Measurements from ENCODE around the gene C2orf49.

DNA sequence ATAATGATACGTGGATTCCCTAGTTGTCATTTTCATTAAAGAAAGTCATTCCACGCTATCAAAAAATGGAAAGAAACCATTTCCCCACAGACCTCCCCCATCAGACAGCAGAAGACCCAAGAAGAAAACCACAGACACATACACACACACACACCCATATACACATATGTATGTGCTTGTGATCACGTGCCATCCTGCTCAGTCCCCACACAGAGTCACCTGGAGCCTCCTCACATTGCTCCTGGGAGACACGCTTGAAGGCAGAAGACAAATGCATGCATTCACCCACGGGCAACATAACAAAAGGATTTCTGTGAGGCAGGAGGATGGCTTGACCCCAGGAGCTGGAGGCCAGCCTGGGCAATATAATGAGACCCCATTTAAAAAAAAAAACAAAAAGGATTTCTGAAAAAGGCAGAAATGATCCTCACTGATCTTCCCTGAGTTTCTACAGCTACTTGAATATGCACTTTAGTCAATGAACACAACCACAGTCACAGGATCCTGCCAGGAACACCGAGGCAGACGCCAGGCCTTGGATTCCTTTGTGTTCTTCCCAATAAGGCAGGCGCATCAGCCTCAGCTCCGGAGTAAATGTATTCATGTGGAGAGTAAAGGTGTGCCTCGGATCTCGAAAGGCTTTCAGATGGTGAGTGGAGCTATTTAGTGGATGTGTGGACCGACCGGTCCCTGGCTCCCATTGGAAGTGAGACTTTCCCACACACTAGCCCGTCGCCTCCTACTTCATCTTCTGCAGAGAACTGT, 28.8 kb upstream of the C2orf49 start:
- TF ChIP-seq CTCF (IDR thresholded peaks at IDR 0.05) (no peak), EP300 (IDR thresholded peaks at IDR 0.05) (no peak), POLR2A (IDR thresholded peaks at IDR 0.05) (no peak)
